HG03432 (cell line): ENCODE measurements around the gene GPR75.
A peak's percentile ranks its signal among the peaks of the same experiment; 100 is the strongest.
"Not testable (repeated sequence)": the region's sequence is repeated elsewhere in the genome, so short reads cannot be mapped to it uniquely, and the experiment has no call there.

Source experiments
- ATAC-seq: cut with Tn5 transposase; IDR thresholded peaks from one replicate; pipeline ENCODE4 v1.9.1; 2021; ENCODE audit warnings: mild to moderate bottlenecking, moderate library complexity; ENCODE audit not compliant: unreplicated experiment

Gene GPR75

GRCh38 chr2:53854678-53855077 is 5.1 kb downstream of the GPR75 start:
- ATAC-seq = no peak

- ATAC-seq = no peak
Observed at GRCh38 chr2:53852532-53852931, 7.2 kb downstream of the GPR75 start.

- not testable (repeated sequence) for ATAC-seq
Observed at GRCh38 chr2:53851052-53851757, 8.6 kb downstream of the GPR75 start.

- ATAC-seq = no peak
Observed at GRCh38 chr2:53848062-53848461, 11.7 kb downstream of the GPR75 start.

GRCh38 chr2:53843595-53843994 is 16.2 kb downstream of the GPR75 start:
- ATAC-seq = no peak

GRCh38 chr2:53842891-53843290 is 16.9 kb downstream of the GPR75 start:
- no peak for ATAC-seq

- not testable (repeated sequence) for ATAC-seq
Observed at GRCh38 chr2:53841651-53842050, 18.1 kb downstream of the GPR75 start.

- no peak for ATAC-seq
Observed at GRCh38 chr2:53840580-53840979, 19.2 kb downstream of the GPR75 start.

GRCh38 chr2:53829980-53830290 is 29.8 kb downstream of the GPR75 start:
- ATAC-seq = not testable (repeated sequence)

- ATAC-seq = no peak
Observed at GRCh38 chr2:53829273-53829979, 30.3 kb downstream of the GPR75 start.

GRCh38 chr2:53828331-53828730 is 31.4 kb downstream of the GPR75 start:
- no peak for ATAC-seq

GRCh38 chr2:53827398-53828175 is 32.2 kb downstream of the GPR75 start:
- no peak for ATAC-seq

- no peak for ATAC-seq
Observed at GRCh38 chr2:53826587-53827397, 33.0 kb downstream of the GPR75 start.

GRCh38 chr2:53826030-53826410 is 33.7 kb downstream of the GPR75 start:
- ATAC-seq = no peak

GRCh38 chr2:53823639-53824038 is 36.1 kb downstream of the GPR75 start:
- peak; percentile 56 for ATAC-seq

- no peak for ATAC-seq
Observed at GRCh38 chr2:53821810-53822209, 38.0 kb downstream of the GPR75 start.

- ATAC-seq = no peak
Observed at GRCh38 chr2:53820711-53821110, 39.1 kb downstream of the GPR75 start.

GRCh38 chr2:53820048-53820447 is 39.7 kb downstream of the GPR75 start:
- no peak for ATAC-seq

GRCh38 chr2:53819634-53820033 is 40.1 kb downstream of the GPR75 start:
- no peak for ATAC-seq

- ATAC-seq = no peak
Observed at GRCh38 chr2:53818854-53819435, 40.8 kb downstream of the GPR75 start.

GRCh38 chr2:53813151-53813550 is 46.6 kb downstream of the GPR75 start:
- no peak for ATAC-seq
